Astrocyte of the cerebellum (primary cell): ENCODE results near the gene ZCCHC7.
"Not testable (repeated sequence)": the region's sequence is repeated elsewhere in the genome, so short reads cannot be mapped to it uniquely, and the experiment has no call there.

ENCODE experiments used
- DNase-seq: peaks from one replicate; pipeline ENCODE4 v3.0.0-alpha.2; 2011; ENCODE audit warnings: low read depth
- H3K4me3 ChIP-seq: 2 replicates; pipeline ENCODE4 v1.5.1; 2011; ENCODE audit warnings: mild to moderate bottlenecking, low read depth, low read length, moderate library complexity
- CTCF ChIP-seq: IDR thresholded peaks from 2 replicates; pipeline ENCODE4 v1.5.1; 2012; ENCODE audit warnings: low read length, low read depth, moderate library complexity, mild to moderate bottlenecking; ENCODE audit errors: missing control alignments
- in situ Hi-C: cut with HindIII; loops from 2 replicates; pipeline ENCODE4 v1.10.0; 2017; ENCODE audit warnings: low sequenced_read_pairs

ZCCHC7 gene

GRCh38 chr9:37301854-37302172 lies 181.4 kb downstream of the ZCCHC7 start:
- TF ChIP-seq CTCF, result no peak
- DNase-seq, result no peak
- in situ Hi-C loops, result no loop called here
- H3K4me3 ChIP-seq, result no peak overlapping the region

GRCh38 chr9:37302277-37302676 lies 181.9 kb downstream of the ZCCHC7 start:
- in situ Hi-C loops, result no loop called here
- no peak overlapping the region for H3K4me3 ChIP-seq
- no peak for DNase-seq
- no peak for TF ChIP-seq CTCF

- in situ Hi-C loops, H3K4me3 ChIP-seq, DNase-seq: not testable (repeated sequence)
Measured at GRCh38 chr9:37303272-37303671, 182.9 kb downstream of the ZCCHC7 start.

GRCh38 chr9:37309136-37309535 lies 188.8 kb downstream of the ZCCHC7 start:
- no peak for DNase-seq
- peak; percentile 19 for TF ChIP-seq CTCF
- H3K4me3 ChIP-seq, result no peak overlapping the region
- in situ Hi-C loops, result no loop called here

GRCh38 chr9:37311938-37312708 lies 191.7 kb downstream of the ZCCHC7 start:
- no peak for TF ChIP-seq CTCF
- DNase-seq, result peak; percentile 55
- H3K4me3 ChIP-seq, result no peak overlapping the region
- in situ Hi-C loops, result no loop called here

GRCh38 chr9:37324261-37324683 lies 203.9 kb downstream of the ZCCHC7 start:
- no peak for TF ChIP-seq CTCF
- in situ Hi-C loops, result no loop called here
- H3K4me3 ChIP-seq, result no peak overlapping the region
- DNase-seq, result no peak

- no peak for DNase-seq
- in situ Hi-C loops, result no loop called here
- TF ChIP-seq CTCF, result no peak
Measured at GRCh38 chr9:37324691-37325490, 204.5 kb downstream of the ZCCHC7 start.

More at GRCh38 chr9:37324691-37325490, 204.5 kb downstream of the ZCCHC7 start:
- no peak overlapping the region for H3K4me3 ChIP-seq
